Measurements from ENCODE around the gene SLC44A1.

Gene SLC44A1

GRCh38 chr9:105223544-105224140 is 20.8 kb upstream of the SLC44A1 start:
- WGBS (ENCODE audit: extremely low coverage, insufficient coverage, insufficient read length) = no CpG with 5 or more reads among the region's 2 CpGs
- no peak overlapping the region for H4K8ac ChIP-seq (ENCODE audit: low read depth, low read length)
- DNase-seq = no peak
- peaks cover 3% of the 10 kb centered on the region for H3K9me3 ChIP-seq (ENCODE audit: insufficient read depth, low read depth, low read length)
- no peaks in the 10 kb centered on the region for H3K36me3 ChIP-seq (ENCODE audit: control insufficient read depth in 1 of 2, insufficient read depth in 2 of 2, low read length in 2 of 2)
- H2AK5ac ChIP-seq (ENCODE audit: low read length) = no peak overlapping the region
- no peak overlapping the region for H4K12ac ChIP-seq (ENCODE audit: low read depth, low read length)
- no peaks in the 10 kb centered on the region for H3K27me3 ChIP-seq (ENCODE audit: insufficient read depth, low read length)
- no peak overlapping the region for H3K18ac ChIP-seq (ENCODE audit: low read length)
- H3K4me1 ChIP-seq (ENCODE audit: control insufficient read depth in 1 of 2, insufficient read depth in 2 of 2, low read length in 2 of 2) = no peaks in the 10 kb centered on the region
- H3K23ac ChIP-seq (ENCODE audit: low read length) = no peak overlapping the region
- no peak overlapping the region for H3K14ac ChIP-seq (ENCODE audit: low read length)
- no peak overlapping the region for H4K91ac ChIP-seq (ENCODE audit: low read depth, low read length)
- no peak overlapping the region for H3K4me2 ChIP-seq (ENCODE audit: low read length)
- H3K79me1 ChIP-seq (ENCODE audit: low read length) = no peaks in the 10 kb centered on the region
- H3K79me2 ChIP-seq (ENCODE audit: control insufficient read depth, insufficient read depth, low read length, poor library complexity) = no peaks in the 10 kb centered on the region
- H3K4me3 ChIP-seq (ENCODE audit: low read depth, low read length) = no peak overlapping the region
- no peak overlapping the region for H3K4ac ChIP-seq (ENCODE audit: low read depth, low read length)
- no peak overlapping the region for H2BK120ac ChIP-seq (ENCODE audit: insufficient read depth, low read length, poor library complexity)
- H3K27ac ChIP-seq (ENCODE audit: low read depth, low read length) = no peak overlapping the region
- no peak overlapping the region for H2BK5ac ChIP-seq (ENCODE audit: low read depth, low read length, poor library complexity)
- H2AFZ ChIP-seq (ENCODE audit: insufficient read depth, low read length, poor library complexity) = no peak overlapping the region
- H2BK12ac ChIP-seq (ENCODE audit: low read length) = no peak overlapping the region
- no peak overlapping the region for H3K9ac ChIP-seq (ENCODE audit: low read length)

GRCh38 chr9:105226055-105226454 is 18.4 kb upstream of the SLC44A1 start:
- no peak overlapping the region for H2BK12ac ChIP-seq (ENCODE audit: low read length)
- no peaks in the 10 kb centered on the region for H3K27me3 ChIP-seq (ENCODE audit: insufficient read depth, low read length)
- H3K4ac ChIP-seq (ENCODE audit: low read depth, low read length) = no peak overlapping the region
- no peak overlapping the region for H3K4me2 ChIP-seq (ENCODE audit: low read length)
- no peak overlapping the region for H3K18ac ChIP-seq (ENCODE audit: low read length)
- no peaks in the 10 kb centered on the region for H3K4me1 ChIP-seq (ENCODE audit: control insufficient read depth in 1 of 2, insufficient read depth in 2 of 2, low read length in 2 of 2)
- H3K79me2 ChIP-seq (ENCODE audit: control insufficient read depth, insufficient read depth, low read length, poor library complexity) = no peaks in the 10 kb centered on the region
- no peaks in the 10 kb centered on the region for H3K79me1 ChIP-seq (ENCODE audit: low read length)
- peaks cover 3% of the 10 kb centered on the region for H3K9me3 ChIP-seq (ENCODE audit: insufficient read depth, low read depth, low read length)
- H2BK120ac ChIP-seq (ENCODE audit: insufficient read depth, low read length, poor library complexity) = no peak overlapping the region
- H3K36me3 ChIP-seq (ENCODE audit: control insufficient read depth in 1 of 2, insufficient read depth in 2 of 2, low read length in 2 of 2) = no peaks in the 10 kb centered on the region
- H3K14ac ChIP-seq (ENCODE audit: low read length) = no peak overlapping the region
- no peak overlapping the region for H3K27ac ChIP-seq (ENCODE audit: low read depth, low read length)
- H2AK5ac ChIP-seq (ENCODE audit: low read length) = no peak overlapping the region
- no peak overlapping the region for H2BK5ac ChIP-seq (ENCODE audit: low read depth, low read length, poor library complexity)
- H3K4me3 ChIP-seq (ENCODE audit: low read depth, low read length) = no peak overlapping the region
- H4K8ac ChIP-seq (ENCODE audit: low read depth, low read length) = no peak overlapping the region
- H4K12ac ChIP-seq (ENCODE audit: low read depth, low read length) = no peak overlapping the region
- no peak overlapping the region for H4K91ac ChIP-seq (ENCODE audit: low read depth, low read length)
- DNase-seq = no peak
- no peak overlapping the region for H3K23ac ChIP-seq (ENCODE audit: low read length)
- no peak overlapping the region for H2AFZ ChIP-seq (ENCODE audit: insufficient read depth, low read length, poor library complexity)
- no peak overlapping the region for H3K9ac ChIP-seq (ENCODE audit: low read length)

- no peaks in the 10 kb centered on the region for H3K36me3 ChIP-seq (ENCODE audit: control insufficient read depth in 1 of 2, insufficient read depth in 2 of 2, low read length in 2 of 2)
- no peaks in the 10 kb centered on the region for H3K27me3 ChIP-seq (ENCODE audit: insufficient read depth, low read length)
- H3K9ac ChIP-seq (ENCODE audit: low read length) = no peak overlapping the region
- no peak overlapping the region for H3K18ac ChIP-seq (ENCODE audit: low read length)
- H2BK5ac ChIP-seq (ENCODE audit: low read depth, low read length, poor library complexity) = no peak overlapping the region
- no peak overlapping the region for H3K4me3 ChIP-seq (ENCODE audit: low read depth, low read length)
- H2AK5ac ChIP-seq (ENCODE audit: low read length) = no peak overlapping the region
- no peaks in the 10 kb centered on the region for H3K9me3 ChIP-seq (ENCODE audit: insufficient read depth, low read depth, low read length)
- H3K23ac ChIP-seq (ENCODE audit: low read length) = no peak overlapping the region
- H3K79me1 ChIP-seq (ENCODE audit: low read length) = no peaks in the 10 kb centered on the region
- no peak overlapping the region for H3K14ac ChIP-seq (ENCODE audit: low read length)
- no peak overlapping the region for H3K4me2 ChIP-seq (ENCODE audit: low read length)
- no peak overlapping the region for H4K12ac ChIP-seq (ENCODE audit: low read depth, low read length)
- H2BK12ac ChIP-seq (ENCODE audit: low read length) = no peak overlapping the region
- H3K4ac ChIP-seq (ENCODE audit: low read depth, low read length) = no peak overlapping the region
- H4K91ac ChIP-seq (ENCODE audit: low read depth, low read length) = no peak overlapping the region
- H2AFZ ChIP-seq (ENCODE audit: insufficient read depth, low read length, poor library complexity) = no peak overlapping the region
- no peak overlapping the region for H3K27ac ChIP-seq (ENCODE audit: low read depth, low read length)
- H4K8ac ChIP-seq (ENCODE audit: low read depth, low read length) = no peak overlapping the region
- no peaks in the 10 kb centered on the region for H3K79me2 ChIP-seq (ENCODE audit: control insufficient read depth, insufficient read depth, low read length, poor library complexity)
- DNase-seq = no peak
- no peaks in the 10 kb centered on the region for H3K4me1 ChIP-seq (ENCODE audit: control insufficient read depth in 1 of 2, insufficient read depth in 2 of 2, low read length in 2 of 2)
- H2BK120ac ChIP-seq (ENCODE audit: insufficient read depth, low read length, poor library complexity) = no peak overlapping the region
Observed at GRCh38 chr9:105232207-105232606, 12.2 kb upstream of the SLC44A1 start.

GRCh38 chr9:105233873-105234272 is 10.6 kb upstream of the SLC44A1 start:
- Histone ChIP-seq H3K79me1 (ENCODE audit: low read length) (no peaks in the 10 kb centered on the region), H3K4me3 (ENCODE audit: low read depth, low read length) (no peak overlapping the region), H3K14ac (ENCODE audit: low read length) (no peak overlapping the region), H2BK5ac (ENCODE audit: low read depth, low read length, poor library complexity) (no peak overlapping the region), H3K27ac (ENCODE audit: low read depth, low read length) (no peak overlapping the region), H3K23ac (ENCODE audit: low read length) (no peak overlapping the region), H4K8ac (ENCODE audit: low read depth, low read length) (no peak overlapping the region), H2AK5ac (ENCODE audit: low read length) (no peak overlapping the region), H3K79me2 (ENCODE audit: control insufficient read depth, insufficient read depth, low read length, poor library complexity) (no peaks in the 10 kb centered on the region), H2BK12ac (ENCODE audit: low read length) (no peak overlapping the region), H4K91ac (ENCODE audit: low read depth, low read length) (no peak overlapping the region), H3K36me3 (ENCODE audit: control insufficient read depth in 1 of 2, insufficient read depth in 2 of 2, low read length in 2 of 2) (no peaks in the 10 kb centered on the region), H3K4ac (ENCODE audit: low read depth, low read length) (no peak overlapping the region), H3K9ac (ENCODE audit: low read length) (no peak overlapping the region), H3K27me3 (ENCODE audit: insufficient read depth, low read length) (no peaks in the 10 kb centered on the region), H3K9me3 (ENCODE audit: insufficient read depth, low read depth, low read length) (no peaks in the 10 kb centered on the region), H3K18ac (ENCODE audit: low read length) (no peak overlapping the region), H3K4me1 (ENCODE audit: control insufficient read depth in 1 of 2, insufficient read depth in 2 of 2, low read length in 2 of 2) (no peaks in the 10 kb centered on the region), H2BK120ac (ENCODE audit: insufficient read depth, low read length, poor library complexity) (no peak overlapping the region), H2AFZ (ENCODE audit: insufficient read depth, low read length, poor library complexity) (no peak overlapping the region), H4K12ac (ENCODE audit: low read depth, low read length) (no peak overlapping the region), H3K4me2 (ENCODE audit: low read length) (no peak overlapping the region)
- DNase-seq = no peak
